NCI-H524 (cell line): Measurements from ENCODE around the gene PSMG4.

Experiments used
- DNase-seq, 2 experiments: peaks; one replicate each; lab custom pipeline; 2025; lab: John Stamatoyannopoulos, UW

The PSMG4 gene

DNA sequence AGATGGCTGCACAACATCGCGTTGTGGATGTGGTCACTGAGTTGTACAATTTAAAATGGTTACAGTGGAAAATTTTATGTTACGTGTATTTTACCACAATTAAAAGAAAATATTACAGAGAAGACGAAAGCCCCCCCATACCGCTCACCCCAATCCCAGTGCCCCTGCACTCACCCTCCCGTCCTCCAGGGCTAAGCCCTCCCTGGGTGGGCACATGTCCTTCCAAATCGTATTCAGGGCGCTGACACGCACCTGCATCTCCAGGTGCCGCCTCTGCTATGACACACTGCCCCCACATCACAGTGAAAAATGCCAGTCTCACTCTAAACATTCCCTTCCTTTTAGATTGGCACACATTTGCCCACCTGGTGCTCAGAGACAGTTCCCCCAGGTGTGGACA is 49.4 kb downstream of the PSMG4 start:
- DNase-seq = no peak

DNA sequence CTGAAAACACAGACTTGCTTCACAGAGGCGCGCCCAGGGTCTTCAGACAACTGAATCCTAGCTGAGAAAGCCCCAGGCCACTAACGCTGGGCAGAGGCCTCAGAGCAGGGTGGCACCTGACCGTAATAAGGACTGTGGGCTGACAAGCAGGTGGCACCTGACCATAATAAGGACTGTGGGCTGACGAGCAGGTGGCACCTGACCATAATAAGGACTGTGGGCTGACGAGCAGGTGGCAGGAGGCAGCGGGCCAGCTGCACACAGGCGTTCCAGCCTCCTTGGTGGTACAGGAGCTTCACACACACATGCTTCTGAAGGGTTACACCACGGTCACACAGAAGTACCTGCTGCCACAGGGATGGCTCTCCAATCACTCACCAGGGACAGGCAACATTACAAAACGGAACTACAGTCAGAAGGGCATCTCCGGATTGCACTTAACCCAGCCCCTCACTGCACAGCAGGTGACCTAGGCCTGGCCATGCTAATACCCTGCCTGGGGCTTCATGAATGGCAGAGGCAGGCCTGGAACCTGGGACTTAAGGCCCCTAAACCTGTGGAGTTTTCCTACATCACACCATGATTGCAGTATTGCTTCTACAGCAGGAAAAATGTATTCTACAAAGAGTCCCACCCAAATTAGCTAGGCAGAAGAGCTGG is 50.8 kb downstream of the PSMG4 start:
- DNase-seq = peak; percentile 47 to 82

DNA sequence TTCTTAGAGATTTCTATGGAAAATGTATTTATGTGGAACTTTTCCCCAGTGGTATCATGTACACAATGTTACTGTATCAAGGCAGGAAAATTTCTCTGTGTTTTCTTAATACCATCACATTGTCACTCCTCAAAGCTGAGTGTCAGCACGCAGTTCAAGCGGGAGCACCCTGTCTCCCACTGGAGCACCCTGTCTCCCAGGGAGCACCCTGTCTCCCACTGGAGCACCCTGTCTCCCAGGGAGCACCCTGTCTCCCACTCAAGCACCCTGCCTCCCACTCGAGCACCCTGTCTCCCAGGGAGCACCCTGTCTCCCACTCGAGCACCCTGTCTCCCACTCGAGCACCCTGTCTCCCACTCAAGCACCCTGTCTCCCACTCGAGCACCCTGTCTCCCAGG is 51.3 kb downstream of the PSMG4 start:
- no peak for DNase-seq

- no peak for DNase-seq
These were observed 52.0 kb downstream of the PSMG4 start for GRCh38 chr6:3310703-3311102.

GRCh38 chr6:3311826-3312225 is 53.1 kb downstream of the PSMG4 start:
- no peak for DNase-seq

GRCh38 chr6:3312604-3313231 is 54.0 kb downstream of the PSMG4 start:
- peak; percentile 28 to 77 for DNase-seq

GRCh38 chr6:3314176-3314575 is 55.4 kb downstream of the PSMG4 start:
- DNase-seq = no peak

GRCh38 chr6:3314621-3315467 is 56.1 kb downstream of the PSMG4 start:
- no peak for DNase-seq

- no peak for DNase-seq
These were observed 57.1 kb downstream of the PSMG4 start for GRCh38 chr6:3315841-3316240.

- no peak for DNase-seq
These were observed 57.6 kb downstream of the PSMG4 start for GRCh38 chr6:3316331-3316730.

GRCh38 chr6:3316818-3317217 is 58.1 kb downstream of the PSMG4 start:
- DNase-seq = peak in 1 of 2 experiments; percentile 19
